ENCODE measurements around the gene DUSP18. TPM values are rescaled to one million over a fixed set of nuclear protein-coding genes. Genes with fewer than 3 reads are reported as not detected.
A peak's percentile ranks its signal among the peaks of the same experiment; 100 is the strongest.

DUSP18 gene
- total RNA-seq, 1 donor from 2014 or later, result 2.7 TPM

GRCh38 chr22:30704978-30705377, 37.3 kb upstream of the DUSP18 start:
- H3K36me3 ChIP-seq, result no peaks in the 10 kb centered on the region
- DNase-seq, result no peak
- no peaks in the 10 kb centered on the region for H3K4me1 ChIP-seq
- no peak overlapping the region for H3K4me3 ChIP-seq
- no peak for TF ChIP-seq CTCF (IDR thresholded peaks at IDR 0.05; ENCODE audit: borderline replicate concordance)
- H3K27me3 ChIP-seq (ENCODE audit: low read depth), result no peaks in the 10 kb centered on the region
- intact Hi-C loops (cut with micrococcal nuclease), result no loop called here
- H3K27ac ChIP-seq (replicated peaks), result no peak overlapping the region
- no peaks in the 10 kb centered on the region for H3K9me3 ChIP-seq (replicated peaks)

GRCh38 chr22:30702856-30703255, 35.2 kb upstream of the DUSP18 start:
- no peaks in the 10 kb centered on the region for H3K9me3 ChIP-seq (replicated peaks)
- no peak overlapping the region for H3K27ac ChIP-seq (replicated peaks)
- no peak for TF ChIP-seq CTCF (IDR thresholded peaks at IDR 0.05; ENCODE audit: borderline replicate concordance)
- DNase-seq, result no peak
- H3K4me3 ChIP-seq, result no peak overlapping the region
- H3K27me3 ChIP-seq (ENCODE audit: low read depth), result no peaks in the 10 kb centered on the region
- no peaks in the 10 kb centered on the region for H3K4me1 ChIP-seq
- H3K36me3 ChIP-seq, result no peaks in the 10 kb centered on the region
- intact Hi-C loops (cut with micrococcal nuclease), result no loop called here

- TF ChIP-seq CTCF (IDR thresholded peaks at IDR 0.05; ENCODE audit: borderline replicate concordance), result no peak
- H3K4me1 ChIP-seq, result no peaks in the 10 kb centered on the region
- H3K4me3 ChIP-seq, result no peak overlapping the region
- DNase-seq, result no peak
- H3K9me3 ChIP-seq (replicated peaks), result no peaks in the 10 kb centered on the region
- no peaks in the 10 kb centered on the region for H3K36me3 ChIP-seq
- no peaks in the 10 kb centered on the region for H3K27me3 ChIP-seq (ENCODE audit: low read depth)
- intact Hi-C loops (cut with micrococcal nuclease), result no loop called here
- H3K27ac ChIP-seq (replicated peaks), result no peak overlapping the region
These were observed 34.2 kb upstream of the DUSP18 start for GRCh38 chr22:30701872-30702271.

- Histone ChIP-seq H3K27ac (replicated peaks) (no peak overlapping the region), H3K4me1 (peaks cover 15% of the 10 kb centered on the region), H3K9me3 (replicated peaks) (no peaks in the 10 kb centered on the region), H3K36me3 (no peaks in the 10 kb centered on the region), H3K27me3 (ENCODE audit: low read depth) (peaks cover 18% of the 10 kb centered on the region), H3K4me3 (no peak overlapping the region)
- intact Hi-C loops (cut with micrococcal nuclease), result no loop called here
- no peak for DNase-seq
- TF ChIP-seq CTCF (IDR thresholded peaks at IDR 0.05; ENCODE audit: borderline replicate concordance), result no peak
These were observed 30.3 kb upstream of the DUSP18 start for GRCh38 chr22:30697975-30698374.

GRCh38 chr22:30695871-30696655, 28.4 kb upstream of the DUSP18 start:
- no peak overlapping the region for H3K27ac ChIP-seq (replicated peaks)
- DNase-seq, result no peak
- no peak for TF ChIP-seq CTCF (IDR thresholded peaks at IDR 0.05; ENCODE audit: borderline replicate concordance)
- peaks cover 18% of the 10 kb centered on the region for H3K27me3 ChIP-seq (ENCODE audit: low read depth)
- no peaks in the 10 kb centered on the region for H3K36me3 ChIP-seq
- H3K9me3 ChIP-seq (replicated peaks), result no peaks in the 10 kb centered on the region
- peak overlapping the region; percentile 75 for H3K4me3 ChIP-seq
- H3K4me1 ChIP-seq, result peaks cover 15% of the 10 kb centered on the region
- intact Hi-C loops (cut with micrococcal nuclease), result no loop called here

All from left ventricle myocardium inferior (tissue), 1 donor.